ENCODE measurements around the gene PRRX2. TPM values are rescaled to one million over a fixed set of nuclear protein-coding genes. Genes with fewer than 3 reads are reported as not detected.

Gene PRRX2
- polyA plus RNA-seq, 4 donors, result 1.2 to 1.8 TPM; not detected in 2

GRCh38 chr9:129717991-129718390 lies 52.5 kb downstream of the PRRX2 start:
- H3K27ac ChIP-seq (ENCODE audit: low read depth in 1 of 3, low read length in 2 of 3), result no peak overlapping the region
- H3K4me3 ChIP-seq (ENCODE audit: low read depth in 1 of 3, low read length in 3 of 3), result no peak overlapping the region
- WGBS, 3 donors, result 69 to 78% (median 73%) methylated on average over 4 to 5 of the region's 5 CpGs
- H3K36me3 ChIP-seq (ENCODE audit: control insufficient read depth in 3 of 3, insufficient read depth in 2 of 3, low read depth in 1 of 3, low read length in 3 of 3), result no peaks in the 10 kb centered on the region
- peaks cover 0 to 16% (median 0%) of the 10 kb centered on the region in 3 donors for H3K27me3 ChIP-seq (ENCODE audit: control insufficient read depth in 3 of 3, insufficient read depth in 3 of 3, low read length in 3 of 3)
- H3K4me1 ChIP-seq (ENCODE audit: control insufficient read depth in 3 of 3, insufficient read depth in 2 of 3, low read depth in 1 of 3, low read length in 2 of 3), result no peaks in the 10 kb centered on the region
- DNase-seq, result no peak
- no peak for FAIRE-seq
- H3K9me3 ChIP-seq (ENCODE audit: control insufficient read depth in 2 of 2, insufficient read depth in 1 of 2, low read depth in 1 of 2, low read length in 1 of 2), result peaks cover 0 to 2% of the 10 kb centered on the region in 2 donors

GRCh38 chr9:129718647-129719046 lies 53.2 kb downstream of the PRRX2 start:
- Histone ChIP-seq H3K36me3 (ENCODE audit: control insufficient read depth in 3 of 3, insufficient read depth in 2 of 3, low read depth in 1 of 3, low read length in 3 of 3) (no peaks in the 10 kb centered on the region), H3K9me3 (ENCODE audit: control insufficient read depth in 2 of 2, insufficient read depth in 1 of 2, low read depth in 1 of 2, low read length in 1 of 2) (peaks cover 0 to 2% of the 10 kb centered on the region in 2 donors), H3K4me1 (ENCODE audit: control insufficient read depth in 3 of 3, insufficient read depth in 2 of 3, low read depth in 1 of 3, low read length in 2 of 3) (no peaks in the 10 kb centered on the region), H3K27me3 (ENCODE audit: control insufficient read depth in 3 of 3, insufficient read depth in 3 of 3, low read length in 3 of 3) (peaks cover 0 to 12% (median 0%) of the 10 kb centered on the region in 3 donors), H3K4me3 (ENCODE audit: low read depth in 1 of 3, low read length in 3 of 3) (no peak overlapping the region), H3K27ac (ENCODE audit: low read depth in 1 of 3, low read length in 2 of 3) (no peak overlapping the region)
- DNase-seq, result no peak
- no peak for FAIRE-seq
- WGBS, 3 donors, result 29 to 72% (median 52%) methylated on average over 5 of the region's 5 CpGs

- Histone ChIP-seq H3K9me3 (ENCODE audit: control insufficient read depth in 2 of 2, insufficient read depth in 1 of 2, low read depth in 1 of 2, low read length in 1 of 2) (peaks cover 0 to 2% of the 10 kb centered on the region in 2 donors), H3K4me1 (ENCODE audit: control insufficient read depth in 3 of 3, insufficient read depth in 2 of 3, low read depth in 1 of 3, low read length in 2 of 3) (no peaks in the 10 kb centered on the region), H3K27ac (ENCODE audit: low read depth in 1 of 3, low read length in 2 of 3) (no peak overlapping the region), H3K4me3 (ENCODE audit: low read depth in 1 of 3, low read length in 3 of 3) (no peak overlapping the region), H3K27me3 (ENCODE audit: control insufficient read depth in 3 of 3, insufficient read depth in 3 of 3, low read length in 3 of 3) (peaks cover 0 to 12% (median 0%) of the 10 kb centered on the region in 3 donors), H3K36me3 (ENCODE audit: control insufficient read depth in 3 of 3, insufficient read depth in 2 of 3, low read depth in 1 of 3, low read length in 3 of 3) (no peaks in the 10 kb centered on the region)
- FAIRE-seq (no peak), DNase-seq (no peak)
- WGBS, 3 donors, result 67 to 74% (median 68%) methylated on average over 33 to 38 of the region's 38 CpGs
Measured at GRCh38 chr9:129719135-129719534, 53.7 kb downstream of the PRRX2 start.

GRCh38 chr9:129720181-129720864 lies 54.9 kb downstream of the PRRX2 start:
- no peak for FAIRE-seq
- no peaks in the 10 kb centered on the region for H3K36me3 ChIP-seq (ENCODE audit: control insufficient read depth in 3 of 3, insufficient read depth in 2 of 3, low read depth in 1 of 3, low read length in 3 of 3)

GRCh38 chr9:129720865-129721545 lies 55.6 kb downstream of the PRRX2 start:
- Histone ChIP-seq H3K36me3 (ENCODE audit: control insufficient read depth in 3 of 3, insufficient read depth in 2 of 3, low read depth in 1 of 3, low read length in 3 of 3) (no peaks in the 10 kb centered on the region), H3K4me3 (ENCODE audit: low read depth in 1 of 3, low read length in 3 of 3) (no peak overlapping the region), H3K4me1 (ENCODE audit: control insufficient read depth in 3 of 3, insufficient read depth in 2 of 3, low read depth in 1 of 3, low read length in 2 of 3) (no peaks in the 10 kb centered on the region), H3K9me3 (ENCODE audit: control insufficient read depth in 2 of 2, insufficient read depth in 1 of 2, low read depth in 1 of 2, low read length in 1 of 2) (peaks cover 0 to 2% of the 10 kb centered on the region in 2 donors), H3K27ac (ENCODE audit: low read depth in 1 of 3, low read length in 2 of 3) (no peak overlapping the region), H3K27me3 (ENCODE audit: control insufficient read depth in 3 of 3, insufficient read depth in 3 of 3, low read length in 3 of 3) (peaks cover 0 to 12% (median 0%) of the 10 kb centered on the region in 3 donors)
- DNase-seq (no peak), FAIRE-seq (no peak)
- WGBS, 3 donors, result 47 to 75% (median 58%) methylated on average over 25 of the region's 25 CpGs

More at GRCh38 chr9:129720181-129720864, 54.9 kb downstream of the PRRX2 start:
- no peak for DNase-seq
- whole genome bisulfite sequencing, 3 donors, result 74 to 84% (median 78%) methylated on average over 31 of the region's 31 CpGs
- no peak overlapping the region for H3K27ac ChIP-seq (ENCODE audit: low read depth in 1 of 3, low read length in 2 of 3)
- no peak overlapping the region for H3K4me3 ChIP-seq (ENCODE audit: low read depth in 1 of 3, low read length in 3 of 3)
- H3K9me3 ChIP-seq (ENCODE audit: control insufficient read depth in 2 of 2, insufficient read depth in 1 of 2, low read depth in 1 of 2, low read length in 1 of 2), result peaks cover 0 to 2% of the 10 kb centered on the region in 2 donors
- H3K4me1 ChIP-seq (ENCODE audit: control insufficient read depth in 3 of 3, insufficient read depth in 2 of 3, low read depth in 1 of 3, low read length in 2 of 3), result no peaks in the 10 kb centered on the region
- peaks cover 0 to 10% (median 0%) of the 10 kb centered on the region in 3 donors for H3K27me3 ChIP-seq (ENCODE audit: control insufficient read depth in 3 of 3, insufficient read depth in 3 of 3, low read length in 3 of 3)

- DNase-seq, result no peak
Measured at GRCh38 chr9:129722913-129723312, 57.5 kb downstream of the PRRX2 start.

GRCh38 chr9:129724456-129725190 lies 59.2 kb downstream of the PRRX2 start:
- no peak for DNase-seq
- H3K4me1 ChIP-seq (ENCODE audit: control insufficient read depth in 3 of 3, insufficient read depth in 2 of 3, low read depth in 1 of 3, low read length in 2 of 3), result no peaks in the 10 kb centered on the region
- H3K9me3 ChIP-seq (ENCODE audit: control insufficient read depth in 2 of 2, insufficient read depth in 1 of 2, low read depth in 1 of 2, low read length in 1 of 2), result no peaks in the 10 kb centered on the region
- no peak overlapping the region for H3K27ac ChIP-seq (ENCODE audit: low read depth in 1 of 3, low read length in 2 of 3)
- peaks cover 0 to 5% (median 0%) of the 10 kb centered on the region in 3 donors for H3K27me3 ChIP-seq (ENCODE audit: control insufficient read depth in 3 of 3, insufficient read depth in 3 of 3, low read length in 3 of 3)
- no peak for FAIRE-seq
- no peaks in the 10 kb centered on the region for H3K36me3 ChIP-seq (ENCODE audit: control insufficient read depth in 3 of 3, insufficient read depth in 2 of 3, low read depth in 1 of 3, low read length in 3 of 3)
- WGBS, 3 donors, result 78 to 85% (median 80%) methylated on average over 15 to 16 of the region's 16 CpGs
- no peak overlapping the region for H3K4me3 ChIP-seq (ENCODE audit: low read depth in 1 of 3, low read length in 3 of 3)

More at GRCh38 chr9:129722913-129723312, 57.5 kb downstream of the PRRX2 start:
- no peak overlapping the region for H3K27ac ChIP-seq (ENCODE audit: low read depth in 1 of 3, low read length in 2 of 3)
- H3K4me1 ChIP-seq (ENCODE audit: control insufficient read depth in 3 of 3, insufficient read depth in 2 of 3, low read depth in 1 of 3, low read length in 2 of 3), result no peaks in the 10 kb centered on the region
- peaks cover 0 to 10% (median 0%) of the 10 kb centered on the region in 3 donors for H3K27me3 ChIP-seq (ENCODE audit: control insufficient read depth in 3 of 3, insufficient read depth in 3 of 3, low read length in 3 of 3)
- no peaks in the 10 kb centered on the region for H3K36me3 ChIP-seq (ENCODE audit: control insufficient read depth in 3 of 3, insufficient read depth in 2 of 3, low read depth in 1 of 3, low read length in 3 of 3)
- peaks cover 0 to 2% of the 10 kb centered on the region in 2 donors for H3K9me3 ChIP-seq (ENCODE audit: control insufficient read depth in 2 of 2, insufficient read depth in 1 of 2, low read depth in 1 of 2, low read length in 1 of 2)
- 75 to 93% (median 93%) methylated on average over 5 of the region's 5 CpGs for WGBS, 3 donors
- FAIRE-seq, result no peak
- H3K4me3 ChIP-seq (ENCODE audit: low read depth in 1 of 3, low read length in 3 of 3), result no peak overlapping the region

- H3K27me3 ChIP-seq (ENCODE audit: control insufficient read depth in 3 of 3, insufficient read depth in 3 of 3, low read length in 3 of 3), result peaks cover 0 to 9% (median 0%) of the 10 kb centered on the region in 3 donors
- no peaks in the 10 kb centered on the region for H3K9me3 ChIP-seq (ENCODE audit: control insufficient read depth in 2 of 2, insufficient read depth in 1 of 2, low read depth in 1 of 2, low read length in 1 of 2)
- H3K27ac ChIP-seq (ENCODE audit: low read depth in 1 of 3, low read length in 2 of 3), result no peak overlapping the region
- 29 to 39% (median 38%) methylated on average over 10 of the region's 10 CpGs for WGBS, 3 donors
- no peak for FAIRE-seq
- no peaks in the 10 kb centered on the region for H3K36me3 ChIP-seq (ENCODE audit: control insufficient read depth in 3 of 3, insufficient read depth in 2 of 3, low read depth in 1 of 3, low read length in 3 of 3)
- no peaks in the 10 kb centered on the region for H3K4me1 ChIP-seq (ENCODE audit: control insufficient read depth in 3 of 3, insufficient read depth in 2 of 3, low read depth in 1 of 3, low read length in 2 of 3)
- no peak for DNase-seq
- no peak overlapping the region for H3K4me3 ChIP-seq (ENCODE audit: low read depth in 1 of 3, low read length in 3 of 3)
Measured at GRCh38 chr9:129725795-129726251, 60.4 kb downstream of the PRRX2 start.
